ENCODE data around the gene SNX32. TPM values are rescaled to one million over a fixed set of nuclear protein-coding genes. Genes with fewer than 3 reads are reported as not detected.
A peak's percentile ranks its signal among the peaks of the same experiment; 100 is the strongest.

Gene SNX32
- total and polyA plus RNA-seq, 8 donors, result 0.12 to 0.75 (median 0.29) TPM; not detected in 2

GRCh38 chr11:65787649-65788622 lies 45.8 kb upstream of the SNX32 start:
- H3K4me3 ChIP-seq, result peak overlapping the region; percentile 20 to 55 (median 35)
- H3K4me1 ChIP-seq, result peaks cover 0 to 13% (median 2%) of the 10 kb centered on the region in 3 donors
- intact Hi-C loops (cut with DNase I), result no loop called here
- DNase-seq, result peak in 3 of 6 donors; percentile 48 to 71 (median 69)
- no peak for ATAC-seq
- 3% methylated on average over 57 to 64 of the region's 64 CpGs for WGBS, 2 donors
- H3K9me3 ChIP-seq, result no peaks in the 10 kb centered on the region
- no peaks in the 10 kb centered on the region for H3K27me3 ChIP-seq
- FAIRE-seq, result no peak
- H3K27ac ChIP-seq, result no peak overlapping the region
- H3K36me3 ChIP-seq, result no peaks in the 10 kb centered on the region
- TF ChIP-seq CTCF (IDR thresholded peaks at IDR 0.05), result no peak

- DNase-seq (no peak), ATAC-seq (no peak), FAIRE-seq (no peak)
- Histone ChIP-seq H3K27me3 (no peaks in the 10 kb centered on the region), H3K4me1 (peaks cover 0 to 17% (median 6%) of the 10 kb centered on the region in 3 donors), H3K4me3 (peak overlapping the region in 1 of 4 donors; percentile 43), H3K36me3 (no peaks in the 10 kb centered on the region), H3K9me3 (no peaks in the 10 kb centered on the region), H3K27ac (no peak overlapping the region)
- 37 to 62% methylated on average over 6 of the region's 6 CpGs for WGBS, 2 donors
- intact Hi-C loops (cut with DNase I), result no loop called here
- TF ChIP-seq CTCF (IDR thresholded peaks at IDR 0.05), result no peak
Measured at GRCh38 chr11:65788821-65789220, 44.9 kb upstream of the SNX32 start.

- Histone ChIP-seq H3K4me1 (peaks cover 0 to 17% (median 6%) of the 10 kb centered on the region in 3 donors), H3K27me3 (no peaks in the 10 kb centered on the region), H3K4me3 (no peak overlapping the region), H3K36me3 (no peaks in the 10 kb centered on the region), H3K27ac (no peak overlapping the region), H3K9me3 (no peaks in the 10 kb centered on the region)
- ATAC-seq, result peak in 1 of 4 donors; percentile 10
- no peak for FAIRE-seq
- intact Hi-C loops (cut with DNase I), result no loop called here
- TF ChIP-seq CTCF (IDR thresholded peaks at IDR 0.05), result no peak
- WGBS, 2 donors, result 57 to 58% methylated on average over 14 of the region's 14 CpGs
- DNase-seq, result no peak
Measured at GRCh38 chr11:65789230-65790103, 44.3 kb upstream of the SNX32 start.

- peaks cover 0 to under 1% (median 0%) of the 10 kb centered on the region in 3 donors for H3K36me3 ChIP-seq
- 79 to 86% methylated on average over 13 of the region's 13 CpGs for WGBS, 2 donors
- peaks cover 0 to 17% (median 6%) of the 10 kb centered on the region in 3 donors for H3K4me1 ChIP-seq
- H3K27me3 ChIP-seq, result no peaks in the 10 kb centered on the region
- H3K4me3 ChIP-seq, result no peak overlapping the region
- intact Hi-C loops (cut with DNase I), result no loop called here
- no peak for DNase-seq
- no peak overlapping the region for H3K27ac ChIP-seq
- H3K9me3 ChIP-seq, result no peaks in the 10 kb centered on the region
- TF ChIP-seq CTCF (IDR thresholded peaks at IDR 0.05), result no peak
- FAIRE-seq, result no peak
- ATAC-seq, result no peak
Measured at GRCh38 chr11:65790104-65790901, 43.5 kb upstream of the SNX32 start.
